ENCODE data around the gene IL13RA1.

DNA sequence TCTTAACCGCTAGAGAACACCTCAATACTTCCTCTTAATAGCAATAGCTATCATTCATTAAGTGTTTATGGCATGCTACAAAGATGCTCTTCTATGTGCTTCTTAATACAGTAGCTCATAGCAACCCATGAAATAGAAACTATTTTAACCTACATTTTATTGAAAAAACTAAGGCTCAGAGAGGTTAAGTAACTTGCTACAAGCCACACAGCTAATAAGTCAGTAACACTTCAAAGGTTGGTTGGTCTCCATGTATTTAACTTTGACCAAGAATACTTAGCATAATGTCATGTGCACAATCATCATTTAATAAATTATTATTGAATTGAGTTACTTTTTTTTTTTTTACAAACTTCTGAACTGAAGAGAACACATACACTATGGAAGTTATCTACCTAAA is 36.1 kb downstream of the IL13RA1 start:
- no peak for TF ChIP-seq CTCF (IDR thresholded peaks at IDR 0.05 in 2 of 3, conservative IDR thresholded peaks at IDR 0.05 in 1 of 3; ENCODE audit: borderline replicate concordance in 1 of 3, insufficient read depth in 1 of 3, low read depth in 2 of 3, low read length in 2 of 3)
- TF ChIP-seq POLR2AphosphoS5 (IDR thresholded peaks at IDR 0.05; ENCODE audit: low read depth, low read length): no peak
- no peak for TF ChIP-seq JUND (IDR thresholded peaks at IDR 0.05)
- TF ChIP-seq POLR2A (IDR thresholded peaks at IDR 0.05; ENCODE audit: borderline replicate concordance, extremely low read depth, insufficient read depth, insufficient read length): no peak
- TF ChIP-seq EZH2 (IDR thresholded peaks at IDR 0.05): no peak
- TF ChIP-seq EGR1 (IDR thresholded peaks at IDR 0.05; ENCODE audit: low read depth): no peak
- no peak for TF ChIP-seq EZH2phosphoT487 (IDR thresholded peaks at IDR 0.05; ENCODE audit: borderline replicate concordance)
- no peak for TF ChIP-seq MAX (IDR thresholded peaks at IDR 0.05)
- TF ChIP-seq RAD21 (IDR thresholded peaks at IDR 0.05; ENCODE audit: low read depth): no peak
- no peak for TF ChIP-seq CEBPB (IDR thresholded peaks at IDR 0.05; ENCODE audit: low read depth)
- TF ChIP-seq SIN3A (IDR thresholded peaks at IDR 0.05; ENCODE audit: low read depth): no peak
- no peak for TF ChIP-seq ZNF274 (IDR thresholded peaks at IDR 0.05; ENCODE audit: low read depth, low read length)
